GM12878 (cell line): ENCODE measurements around the gene ASS1.

Experiments used
- BACH1 ChIP-seq: fragments of 450-650 bp; IDR thresholded peaks from 2 replicates; pipeline ENCODE4 v1.6.1; 2017; ENCODE audit warnings: mild to moderate bottlenecking, borderline replicate concordance
- BMI1 ChIP-seq: fragments of 450-650 bp; IDR thresholded peaks from 2 replicates; pipeline ENCODE4 v1.6.1; 2016; ENCODE audit warnings: mild to moderate bottlenecking, moderate library complexity, borderline replicate concordance
- CEBPB ChIP-seq, 2 experiments: fragments of 150-350 bp in 1 of 2; IDR thresholded peaks; 2 replicates each; pipeline ENCODE4 v1.6.1; 2012 to 2014; ENCODE audit warnings: low read depth in 2 of 2, low read length in 2 of 2, borderline replicate concordance in 1 of 2, inconsistent platforms in 1 of 2
- CHD1 ChIP-seq: IDR thresholded peaks from 2 replicates; pipeline ENCODE4 v1.6.1; 2012; ENCODE audit warnings: low read depth, low read length, improper control_type of control experiment
- EP300 ChIP-seq, 2 experiments: fragments of 150-350 bp in 1 of 2; IDR thresholded peaks; 2 replicates each; pipeline ENCODE4 v1.6.1; 2011 to 2012; ENCODE audit warnings: low read depth in 2 of 2, low read length in 2 of 2, borderline replicate concordance in 1 of 2, improper control_type of control experiment in 1 of 2, inconsistent platforms in 1 of 2; ENCODE audit not compliant: control insufficient read depth in 1 of 2
- GABPA ChIP-seq: IDR thresholded peaks from 2 replicates; pipeline ENCODE4 v1.6.1; 2014; ENCODE audit warnings: antibody characterized with exemption, low read depth, mild to moderate bottlenecking, inconsistent platforms
- NRF1 ChIP-seq: conservative IDR thresholded peaks from 2 replicates; pipeline ENCODE4 v1.6.1; 2011; ENCODE audit warnings: mild to moderate bottlenecking, low read depth, low read length, improper control_type of control experiment
- POLR2A ChIP-seq: IDR thresholded peaks from 2 replicates; pipeline ENCODE4 v1.6.1; 2011; ENCODE audit warnings: low read depth, mild to moderate bottlenecking, low read length
- TARDBP ChIP-seq: IDR thresholded peaks from 2 replicates; pipeline ENCODE4 v1.6.1; 2016; ENCODE audit warnings: borderline replicate concordance
- YBX1 ChIP-seq: fragments of 450-650 bp; IDR thresholded peaks from 2 replicates; pipeline ENCODE4 v1.6.1; 2016; ENCODE audit warnings: antibody characterized with exemption
- TF ChIP-seq, protein P1 (sequence below), 3 experiments: IDR thresholded peaks in 2 of 3; conservative IDR thresholded peaks in 1 of 3; 2 replicates each; pipeline ENCODE4 v1.5.1; 2011; ENCODE audit warnings: low read depth in 3 of 3, low read length in 3 of 3, mild to moderate bottlenecking in 3 of 3, control low read depth in 2 of 3, moderate library complexity in 2 of 3, inconsistent platforms in 1 of 3, mixed read lengths in 1 of 3; ENCODE audit not compliant: control insufficient read depth in 2 of 3, insufficient read depth in 1 of 3; ENCODE audit errors: extremely low read depth in 1 of 3
- TF ChIP-seq, protein P2 (sequence below): fragments of 450-650 bp; IDR thresholded peaks from 2 replicates; pipeline ENCODE4 v1.6.1; 2016; ENCODE audit warnings: mild to moderate bottlenecking, moderate library complexity, borderline replicate concordance
- TF ChIP-seq, protein P3 (sequence below): fragments of 450-650 bp; IDR thresholded peaks from 2 replicates; pipeline ENCODE4 v1.6.1; 2018; ENCODE audit warnings: borderline replicate concordance, mild to moderate bottlenecking; ENCODE audit not compliant: partially characterized antibody

DNA sequence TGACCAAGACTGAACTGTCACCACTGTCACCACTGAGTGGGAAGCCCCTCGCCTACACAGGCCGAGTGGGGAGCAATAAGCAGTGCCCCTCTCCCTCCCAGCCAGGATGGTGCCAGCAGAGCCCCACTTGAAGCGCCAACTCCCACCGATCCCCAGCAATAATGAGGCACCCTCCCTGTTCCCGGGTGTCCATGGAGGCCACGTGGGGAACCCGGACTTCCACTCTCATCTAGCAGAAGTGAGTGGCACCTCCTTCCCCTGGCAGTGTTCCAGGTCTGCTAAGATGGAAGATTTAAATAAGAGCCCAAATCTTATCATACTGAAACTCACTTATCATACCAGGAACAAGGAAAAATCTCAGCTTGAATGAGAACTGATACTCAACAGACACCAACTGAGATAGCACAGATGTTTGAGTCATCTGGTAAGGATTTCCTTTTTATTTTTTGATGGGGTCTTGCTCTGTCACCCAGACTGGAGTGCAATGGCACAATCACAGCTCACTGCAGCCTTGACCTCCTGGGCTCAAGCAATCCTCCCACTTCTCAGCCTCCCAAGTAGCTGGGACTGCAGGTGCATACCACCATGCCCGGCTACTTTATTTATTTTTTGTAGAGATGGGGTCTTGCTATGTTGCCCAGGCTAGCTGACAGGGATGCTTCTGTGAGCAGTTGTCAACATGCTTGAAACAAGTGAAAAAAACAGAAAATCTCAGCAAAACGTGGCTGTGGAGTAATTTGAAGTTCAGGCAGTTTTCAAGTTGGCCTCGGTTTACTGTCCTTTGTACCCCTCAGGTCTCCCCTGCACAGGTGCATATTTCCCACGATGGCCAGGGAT lies 29.6 kb upstream of the ASS1 start:
- TF ChIP-seq TARDBP = no peak
- TF ChIP-seq, protein P1, sequence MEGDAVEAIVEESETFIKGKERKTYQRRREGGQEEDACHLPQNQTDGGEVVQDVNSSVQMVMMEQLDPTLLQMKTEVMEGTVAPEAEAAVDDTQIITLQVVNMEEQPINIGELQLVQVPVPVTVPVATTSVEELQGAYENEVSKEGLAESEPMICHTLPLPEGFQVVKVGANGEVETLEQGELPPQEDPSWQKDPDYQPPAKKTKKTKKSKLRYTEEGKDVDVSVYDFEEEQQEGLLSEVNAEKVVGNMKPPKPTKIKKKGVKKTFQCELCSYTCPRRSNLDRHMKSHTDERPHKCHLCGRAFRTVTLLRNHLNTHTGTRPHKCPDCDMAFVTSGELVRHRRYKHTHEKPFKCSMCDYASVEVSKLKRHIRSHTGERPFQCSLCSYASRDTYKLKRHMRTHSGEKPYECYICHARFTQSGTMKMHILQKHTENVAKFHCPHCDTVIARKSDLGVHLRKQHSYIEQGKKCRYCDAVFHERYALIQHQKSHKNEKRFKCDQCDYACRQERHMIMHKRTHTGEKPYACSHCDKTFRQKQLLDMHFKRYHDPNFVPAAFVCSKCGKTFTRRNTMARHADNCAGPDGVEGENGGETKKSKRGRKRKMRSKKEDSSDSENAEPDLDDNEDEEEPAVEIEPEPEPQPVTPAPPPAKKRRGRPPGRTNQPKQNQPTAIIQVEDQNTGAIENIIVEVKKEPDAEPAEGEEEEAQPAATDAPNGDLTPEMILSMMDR (IDR thresholded peaks at IDR 0.05 in 2 of 3, conservative IDR thresholded peaks at IDR 0.05 in 1 of 3; ENCODE audit: control insufficient read depth in 2 of 3, extremely low read depth in 1 of 3, insufficient read depth in 1 of 3, low read depth in 3 of 3, low read length in 3 of 3) = no peak
- TF ChIP-seq CHD1 = no peak
- TF ChIP-seq BACH1 = no peak
- TF ChIP-seq, protein P2, sequence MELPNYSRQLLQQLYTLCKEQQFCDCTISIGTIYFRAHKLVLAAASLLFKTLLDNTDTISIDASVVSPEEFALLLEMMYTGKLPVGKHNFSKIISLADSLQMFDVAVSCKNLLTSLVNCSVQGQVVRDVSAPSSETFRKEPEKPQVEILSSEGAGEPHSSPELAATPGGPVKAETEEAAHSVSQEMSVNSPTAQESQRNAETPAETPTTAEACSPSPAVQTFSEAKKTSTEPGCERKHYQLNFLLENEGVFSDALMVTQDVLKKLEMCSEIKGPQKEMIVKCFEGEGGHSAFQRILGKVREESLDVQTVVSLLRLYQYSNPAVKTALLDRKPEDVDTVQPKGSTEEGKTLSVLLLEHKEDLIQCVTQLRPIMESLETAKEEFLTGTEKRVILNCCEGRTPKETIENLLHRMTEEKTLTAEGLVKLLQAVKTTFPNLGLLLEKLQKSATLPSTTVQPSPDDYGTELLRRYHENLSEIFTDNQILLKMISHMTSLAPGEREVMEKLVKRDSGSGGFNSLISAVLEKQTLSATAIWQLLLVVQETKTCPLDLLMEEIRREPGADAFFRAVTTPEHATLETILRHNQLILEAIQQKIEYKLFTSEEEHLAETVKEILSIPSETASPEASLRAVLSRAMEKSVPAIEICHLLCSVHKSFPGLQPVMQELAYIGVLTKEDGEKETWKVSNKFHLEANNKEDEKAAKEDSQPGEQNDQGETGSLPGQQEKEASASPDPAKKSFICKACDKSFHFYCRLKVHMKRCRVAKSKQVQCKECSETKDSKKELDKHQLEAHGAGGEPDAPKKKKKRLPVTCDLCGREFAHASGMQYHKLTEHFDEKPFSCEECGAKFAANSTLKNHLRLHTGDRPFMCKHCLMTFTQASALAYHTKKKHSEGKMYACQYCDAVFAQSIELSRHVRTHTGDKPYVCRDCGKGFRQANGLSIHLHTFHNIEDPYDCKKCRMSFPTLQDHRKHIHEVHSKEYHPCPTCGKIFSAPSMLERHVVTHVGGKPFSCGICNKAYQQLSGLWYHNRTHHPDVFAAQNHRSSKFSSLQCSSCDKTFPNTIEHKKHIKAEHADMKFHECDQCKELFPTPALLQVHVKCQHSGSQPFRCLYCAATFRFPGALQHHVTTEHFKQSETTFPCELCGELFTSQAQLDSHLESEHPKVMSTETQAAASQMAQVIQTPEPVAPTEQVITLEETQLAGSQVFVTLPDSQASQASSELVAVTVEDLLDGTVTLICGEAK = no peak
- TF ChIP-seq YBX1 = no peak
- TF ChIP-seq GABPA = no peak
- no peak for TF ChIP-seq NRF1
- no peak for TF ChIP-seq BMI1
- no peak for TF ChIP-seq EP300 (IDR thresholded peaks at IDR 0.05; ENCODE audit: borderline replicate concordance in 1 of 2, control insufficient read depth in 1 of 2, low read depth in 2 of 2, low read length in 2 of 2)
- TF ChIP-seq POLR2A = no peak
- no peak for TF ChIP-seq CEBPB (IDR thresholded peaks at IDR 0.05; ENCODE audit: borderline replicate concordance in 1 of 2, low read depth in 2 of 2, low read length in 2 of 2)
- TF ChIP-seq, protein P3, sequence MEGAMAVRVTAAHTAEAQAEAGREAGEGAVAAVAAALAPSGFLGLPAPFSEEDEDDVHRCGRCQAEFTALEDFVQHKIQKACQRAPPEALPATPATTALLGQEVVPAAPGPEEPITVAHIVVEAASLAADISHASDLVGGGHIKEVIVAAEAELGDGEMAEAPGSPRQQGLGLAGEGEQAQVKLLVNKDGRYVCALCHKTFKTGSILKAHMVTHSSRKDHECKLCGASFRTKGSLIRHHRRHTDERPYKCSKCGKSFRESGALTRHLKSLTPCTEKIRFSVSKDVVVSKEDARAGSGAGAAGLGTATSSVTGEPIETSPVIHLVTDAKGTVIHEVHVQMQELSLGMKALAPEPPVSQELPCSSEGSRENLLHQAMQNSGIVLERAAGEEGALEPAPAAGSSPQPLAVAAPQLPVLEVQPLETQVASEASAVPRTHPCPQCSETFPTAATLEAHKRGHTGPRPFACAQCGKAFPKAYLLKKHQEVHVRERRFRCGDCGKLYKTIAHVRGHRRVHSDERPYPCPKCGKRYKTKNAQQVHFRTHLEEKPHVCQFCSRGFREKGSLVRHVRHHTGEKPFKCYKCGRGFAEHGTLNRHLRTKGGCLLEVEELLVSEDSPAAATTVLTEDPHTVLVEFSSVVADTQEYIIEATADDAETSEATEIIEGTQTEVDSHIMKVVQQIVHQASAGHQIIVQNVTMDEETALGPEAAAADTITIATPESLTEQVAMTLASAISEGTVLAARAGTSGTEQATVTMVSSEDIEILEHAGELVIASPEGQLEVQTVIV = no peak
